ENCODE results near the gene CD28. TPM values are rescaled to one million over a fixed set of nuclear protein-coding genes. Genes with fewer than 3 reads are reported as not detected.

The CD28 gene
- polyA plus RNA-seq, 1 donor from 2014 or later = not detected

DNA sequence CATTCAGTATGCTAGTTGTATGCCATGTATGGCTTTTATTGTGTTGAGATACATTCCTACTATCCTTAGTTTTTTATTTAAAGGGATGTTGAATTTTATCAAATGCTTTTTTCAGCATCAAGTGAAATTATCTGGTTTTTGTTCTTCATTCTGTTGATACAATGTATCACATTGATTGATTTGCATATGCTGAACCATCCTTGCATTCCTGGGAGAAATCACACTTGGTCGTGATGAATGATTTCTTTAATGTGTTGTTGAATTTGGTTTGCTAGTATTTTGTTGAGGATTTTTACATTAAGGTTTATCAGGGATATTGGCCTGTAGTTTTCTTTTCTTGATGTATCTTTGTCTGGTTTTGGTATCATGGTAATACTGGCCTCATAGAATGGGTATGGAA lies 49.7 kb downstream of the CD28 start:
- Histone ChIP-seq H3K9ac (ENCODE audit: low read length) (no peak overlapping the region), H3F3A (ENCODE audit: insufficient read depth, low read length, poor library complexity, severe bottlenecking) (no peaks in the 10 kb centered on the region), H3K9me3 (ENCODE audit: low read length) (peaks cover 4% of the 10 kb centered on the region), H4K20me1 (ENCODE audit: insufficient read depth) (no peaks in the 10 kb centered on the region), H3K4me3 (ENCODE audit: low read length) (no peak overlapping the region), H3K79me2 (replicated peaks; ENCODE audit: insufficient read depth, low read length) (no peaks in the 10 kb centered on the region), H2AFZ (ENCODE audit: low read depth, low read length) (no peak overlapping the region), H3K27ac (ENCODE audit: low read length) (no peak overlapping the region), H3K36me3 (ENCODE audit: insufficient read depth, low read length) (no peaks in the 10 kb centered on the region), H3K4me2 (ENCODE audit: low read length) (no peak overlapping the region), H3K9me2 (ENCODE audit: insufficient read depth, low read length) (no peaks in the 10 kb centered on the region), H3K27me3 (ENCODE audit: insufficient read depth, low read depth, low read length) (no peaks in the 10 kb centered on the region)
- no peak for TF ChIP-seq TAF1 (IDR thresholded peaks at IDR 0.05; ENCODE audit: low read depth)
- TF ChIP-seq, protein P1, sequence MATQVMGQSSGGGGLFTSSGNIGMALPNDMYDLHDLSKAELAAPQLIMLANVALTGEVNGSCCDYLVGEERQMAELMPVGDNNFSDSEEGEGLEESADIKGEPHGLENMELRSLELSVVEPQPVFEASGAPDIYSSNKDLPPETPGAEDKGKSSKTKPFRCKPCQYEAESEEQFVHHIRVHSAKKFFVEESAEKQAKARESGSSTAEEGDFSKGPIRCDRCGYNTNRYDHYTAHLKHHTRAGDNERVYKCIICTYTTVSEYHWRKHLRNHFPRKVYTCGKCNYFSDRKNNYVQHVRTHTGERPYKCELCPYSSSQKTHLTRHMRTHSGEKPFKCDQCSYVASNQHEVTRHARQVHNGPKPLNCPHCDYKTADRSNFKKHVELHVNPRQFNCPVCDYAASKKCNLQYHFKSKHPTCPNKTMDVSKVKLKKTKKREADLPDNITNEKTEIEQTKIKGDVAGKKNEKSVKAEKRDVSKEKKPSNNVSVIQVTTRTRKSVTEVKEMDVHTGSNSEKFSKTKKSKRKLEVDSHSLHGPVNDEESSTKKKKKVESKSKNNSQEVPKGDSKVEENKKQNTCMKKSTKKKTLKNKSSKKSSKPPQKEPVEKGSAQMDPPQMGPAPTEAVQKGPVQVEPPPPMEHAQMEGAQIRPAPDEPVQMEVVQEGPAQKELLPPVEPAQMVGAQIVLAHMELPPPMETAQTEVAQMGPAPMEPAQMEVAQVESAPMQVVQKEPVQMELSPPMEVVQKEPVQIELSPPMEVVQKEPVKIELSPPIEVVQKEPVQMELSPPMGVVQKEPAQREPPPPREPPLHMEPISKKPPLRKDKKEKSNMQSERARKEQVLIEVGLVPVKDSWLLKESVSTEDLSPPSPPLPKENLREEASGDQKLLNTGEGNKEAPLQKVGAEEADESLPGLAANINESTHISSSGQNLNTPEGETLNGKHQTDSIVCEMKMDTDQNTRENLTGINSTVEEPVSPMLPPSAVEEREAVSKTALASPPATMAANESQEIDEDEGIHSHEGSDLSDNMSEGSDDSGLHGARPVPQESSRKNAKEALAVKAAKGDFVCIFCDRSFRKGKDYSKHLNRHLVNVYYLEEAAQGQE (IDR thresholded peaks at IDR 0.05; ENCODE audit: borderline replicate concordance) = no peak
- no peak for TF ChIP-seq EP300 (conservative IDR thresholded peaks at IDR 0.05; ENCODE audit: poor library complexity, severe bottlenecking)
- no peak for TF ChIP-seq SMC3 (conservative IDR thresholded peaks at IDR 0.05; ENCODE audit: poor library complexity)
- TF ChIP-seq RAD21 (conservative IDR thresholded peaks at IDR 0.05) = no peak
- TF ChIP-seq, protein P2, sequence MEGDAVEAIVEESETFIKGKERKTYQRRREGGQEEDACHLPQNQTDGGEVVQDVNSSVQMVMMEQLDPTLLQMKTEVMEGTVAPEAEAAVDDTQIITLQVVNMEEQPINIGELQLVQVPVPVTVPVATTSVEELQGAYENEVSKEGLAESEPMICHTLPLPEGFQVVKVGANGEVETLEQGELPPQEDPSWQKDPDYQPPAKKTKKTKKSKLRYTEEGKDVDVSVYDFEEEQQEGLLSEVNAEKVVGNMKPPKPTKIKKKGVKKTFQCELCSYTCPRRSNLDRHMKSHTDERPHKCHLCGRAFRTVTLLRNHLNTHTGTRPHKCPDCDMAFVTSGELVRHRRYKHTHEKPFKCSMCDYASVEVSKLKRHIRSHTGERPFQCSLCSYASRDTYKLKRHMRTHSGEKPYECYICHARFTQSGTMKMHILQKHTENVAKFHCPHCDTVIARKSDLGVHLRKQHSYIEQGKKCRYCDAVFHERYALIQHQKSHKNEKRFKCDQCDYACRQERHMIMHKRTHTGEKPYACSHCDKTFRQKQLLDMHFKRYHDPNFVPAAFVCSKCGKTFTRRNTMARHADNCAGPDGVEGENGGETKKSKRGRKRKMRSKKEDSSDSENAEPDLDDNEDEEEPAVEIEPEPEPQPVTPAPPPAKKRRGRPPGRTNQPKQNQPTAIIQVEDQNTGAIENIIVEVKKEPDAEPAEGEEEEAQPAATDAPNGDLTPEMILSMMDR (IDR thresholded peaks at IDR 0.05; ENCODE audit: poor library complexity, severe bottlenecking) = no peak
- TF ChIP-seq MXI1 (conservative IDR thresholded peaks at IDR 0.05; ENCODE audit: poor library complexity, severe bottlenecking) = no peak
- no peak for TF ChIP-seq POLR2AphosphoS5 (IDR thresholded peaks at IDR 0.05)
- TF ChIP-seq EZH2 (IDR thresholded peaks at IDR 0.05; ENCODE audit: borderline replicate concordance, insufficient read depth, low read length, poor library complexity, severe bottlenecking) = no peak

- no peak overlapping the region for H3K4me3 ChIP-seq (ENCODE audit: low read length)
- no peak overlapping the region for H3K4me2 ChIP-seq (ENCODE audit: low read length)
- TF ChIP-seq, protein P2 (IDR thresholded peaks at IDR 0.05; ENCODE audit: poor library complexity, severe bottlenecking) = no peak
- TF ChIP-seq MXI1 (conservative IDR thresholded peaks at IDR 0.05; ENCODE audit: poor library complexity, severe bottlenecking) = no peak
- no peak for TF ChIP-seq TAF1 (IDR thresholded peaks at IDR 0.05; ENCODE audit: low read depth)
- no peak for TF ChIP-seq EP300 (conservative IDR thresholded peaks at IDR 0.05; ENCODE audit: poor library complexity, severe bottlenecking)
- TF ChIP-seq RAD21 (conservative IDR thresholded peaks at IDR 0.05) = no peak
- no peak for TF ChIP-seq EZH2 (IDR thresholded peaks at IDR 0.05; ENCODE audit: borderline replicate concordance, insufficient read depth, low read length, poor library complexity, severe bottlenecking)
- TF ChIP-seq POLR2AphosphoS5 (IDR thresholded peaks at IDR 0.05) = no peak
- TF ChIP-seq SMC3 (conservative IDR thresholded peaks at IDR 0.05; ENCODE audit: poor library complexity) = no peak
- TF ChIP-seq, protein P1 (IDR thresholded peaks at IDR 0.05; ENCODE audit: borderline replicate concordance) = no peak
- no peak overlapping the region for H3K27ac ChIP-seq (ENCODE audit: low read length)
- H4K20me1 ChIP-seq (ENCODE audit: insufficient read depth) = no peaks in the 10 kb centered on the region
- no peaks in the 10 kb centered on the region for H3K9me2 ChIP-seq (ENCODE audit: insufficient read depth, low read length)
- H3F3A ChIP-seq (ENCODE audit: insufficient read depth, low read length, poor library complexity, severe bottlenecking) = no peaks in the 10 kb centered on the region
- H3K27me3 ChIP-seq (ENCODE audit: insufficient read depth, low read depth, low read length) = no peaks in the 10 kb centered on the region
- no peak overlapping the region for H2AFZ ChIP-seq (ENCODE audit: low read depth, low read length)
- H3K9ac ChIP-seq (ENCODE audit: low read length) = no peak overlapping the region
- no peaks in the 10 kb centered on the region for H3K36me3 ChIP-seq (ENCODE audit: insufficient read depth, low read length)
- H3K9me3 ChIP-seq (ENCODE audit: low read length) = peaks cover 4% of the 10 kb centered on the region
- H3K79me2 ChIP-seq (replicated peaks; ENCODE audit: insufficient read depth, low read length) = no peaks in the 10 kb centered on the region
Observed at GRCh38 chr2:203758841-203759689, 52.6 kb downstream of the CD28 start.

Data from neural cell (in vitro differentiated cells).